AG09309 (cell line): Measurements from ENCODE around the gene TSPAN1.

Source experiments
- DNase-seq: peaks from one replicate; pipeline ENCODE4 v3.0.0-alpha.2; 2010; ENCODE audit warnings: low read depth
- H3K4me3 ChIP-seq: 2 replicates; pipeline ENCODE4 v1.5.1; 2011; ENCODE audit warnings: mild to moderate bottlenecking, low read depth, low read length, moderate library complexity; ENCODE audit not compliant: control insufficient read depth
- TF ChIP-seq, protein P1 (sequence below): IDR thresholded peaks from 2 replicates; pipeline ENCODE4 v1.5.1; 2011; ENCODE audit warnings: mild to moderate bottlenecking, low read depth, low read length, inconsistent platforms; ENCODE audit not compliant: insufficient read depth, control insufficient read depth; ENCODE audit errors: missing control alignments

TSPAN1 gene

DNA sequence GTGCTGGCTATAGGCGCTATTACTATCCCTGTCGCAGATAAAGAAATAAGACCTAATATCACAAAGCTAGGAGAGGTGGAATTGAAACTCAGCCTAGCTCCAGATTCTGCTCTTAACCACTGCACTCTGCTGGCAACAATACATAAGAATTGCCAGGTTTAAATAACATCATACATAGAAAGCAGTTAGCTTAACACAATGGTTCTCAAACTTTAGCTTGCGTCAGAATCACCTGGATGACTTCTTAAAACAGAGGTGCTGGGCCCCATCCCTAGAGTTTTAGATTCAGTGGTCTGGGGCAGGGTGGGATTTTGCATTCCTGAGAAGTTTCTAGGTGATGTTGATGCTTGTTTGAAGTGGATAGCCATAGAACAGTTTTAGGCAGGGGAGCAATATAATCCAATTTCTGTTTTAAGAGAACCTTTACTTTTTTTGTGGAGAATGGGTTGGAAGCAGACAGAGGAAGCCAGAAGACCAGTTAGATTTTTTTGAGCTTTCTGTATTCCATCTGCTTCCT lies 24.4 kb downstream of the TSPAN1 start:
- DNase-seq, result no peak
- TF ChIP-seq, protein P1, sequence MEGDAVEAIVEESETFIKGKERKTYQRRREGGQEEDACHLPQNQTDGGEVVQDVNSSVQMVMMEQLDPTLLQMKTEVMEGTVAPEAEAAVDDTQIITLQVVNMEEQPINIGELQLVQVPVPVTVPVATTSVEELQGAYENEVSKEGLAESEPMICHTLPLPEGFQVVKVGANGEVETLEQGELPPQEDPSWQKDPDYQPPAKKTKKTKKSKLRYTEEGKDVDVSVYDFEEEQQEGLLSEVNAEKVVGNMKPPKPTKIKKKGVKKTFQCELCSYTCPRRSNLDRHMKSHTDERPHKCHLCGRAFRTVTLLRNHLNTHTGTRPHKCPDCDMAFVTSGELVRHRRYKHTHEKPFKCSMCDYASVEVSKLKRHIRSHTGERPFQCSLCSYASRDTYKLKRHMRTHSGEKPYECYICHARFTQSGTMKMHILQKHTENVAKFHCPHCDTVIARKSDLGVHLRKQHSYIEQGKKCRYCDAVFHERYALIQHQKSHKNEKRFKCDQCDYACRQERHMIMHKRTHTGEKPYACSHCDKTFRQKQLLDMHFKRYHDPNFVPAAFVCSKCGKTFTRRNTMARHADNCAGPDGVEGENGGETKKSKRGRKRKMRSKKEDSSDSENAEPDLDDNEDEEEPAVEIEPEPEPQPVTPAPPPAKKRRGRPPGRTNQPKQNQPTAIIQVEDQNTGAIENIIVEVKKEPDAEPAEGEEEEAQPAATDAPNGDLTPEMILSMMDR, result no peak
- H3K4me3 ChIP-seq, result no peak overlapping the region; the same call in 1 of the 2 replicates

- TF ChIP-seq, protein P1, result no peak
- peak overlapping the region; percentile 94 for H3K4me3 ChIP-seq
- no peak for DNase-seq
Measured at GRCh38 chr1:46203738-46204405, 29.0 kb downstream of the TSPAN1 start.

DNA sequence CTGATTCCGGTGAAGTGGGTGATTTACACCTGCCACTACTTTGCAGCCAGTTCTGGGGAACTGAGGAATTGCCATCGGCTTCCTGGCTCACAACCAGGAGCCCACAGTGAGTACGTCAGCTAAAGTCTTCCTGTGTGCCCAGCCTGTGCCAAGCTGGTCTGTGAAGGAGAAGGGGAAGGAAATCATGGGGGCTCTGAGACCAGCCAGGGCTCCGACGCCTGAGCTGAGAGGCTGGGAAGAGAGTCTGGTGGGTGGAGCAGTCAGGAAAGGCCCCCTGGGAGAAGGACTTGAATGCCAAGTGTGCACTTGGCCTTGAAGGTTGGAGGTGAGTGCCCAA lies 29.5 kb downstream of the TSPAN1 start:
- TF ChIP-seq, protein P1, result no peak
- peak overlapping the region; percentile 94 for H3K4me3 ChIP-seq
- no peak for DNase-seq

- TF ChIP-seq, protein P1, result no peak
- no peak overlapping the region for H3K4me3 ChIP-seq
- DNase-seq, result no peak
Measured at GRCh38 chr1:46205141-46205540, 30.3 kb downstream of the TSPAN1 start.

- no peak for DNase-seq
- no peak overlapping the region for H3K4me3 ChIP-seq
- TF ChIP-seq, protein P1, result no peak
Measured at GRCh38 chr1:46205791-46206190, 30.9 kb downstream of the TSPAN1 start.

- no peak for DNase-seq
- no peak overlapping the region for H3K4me3 ChIP-seq
- TF ChIP-seq, protein P1, result no peak
Measured at GRCh38 chr1:46206399-46206798, 31.5 kb downstream of the TSPAN1 start.
